Measurements from ENCODE around the gene NRXN2.

NRXN2 gene

GRCh38 chr11:64620381-64620971, 102.5 kb downstream of the NRXN2 start:
- no peak for DNase-seq

GRCh38 chr11:64619811-64620380, 103.1 kb downstream of the NRXN2 start:
- no peak for DNase-seq

DNA sequence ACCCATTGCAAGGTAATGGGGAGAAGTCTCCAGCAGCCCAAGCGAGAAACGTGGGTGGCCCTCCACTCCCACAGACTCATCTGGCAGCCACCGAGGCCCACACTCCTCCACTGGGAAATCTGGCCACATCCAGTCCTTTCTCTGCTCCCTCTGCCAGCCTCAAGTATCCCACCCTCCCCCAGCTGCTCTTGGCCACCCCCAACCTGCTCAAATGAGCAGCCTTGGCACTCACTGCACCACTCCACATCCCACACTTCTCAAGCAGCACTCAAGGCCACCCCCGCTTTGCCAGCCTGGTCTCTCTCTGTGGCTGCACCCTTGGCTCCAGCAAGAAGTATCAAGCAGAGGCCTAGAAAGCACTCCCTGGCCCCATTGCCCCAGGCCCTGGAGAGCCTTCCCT, 103.8 kb downstream of the NRXN2 start:
- DNase-seq, result no peak

GRCh38 chr11:64616817-64617216, 106.2 kb downstream of the NRXN2 start:
- DNase-seq, result no peak

DNA sequence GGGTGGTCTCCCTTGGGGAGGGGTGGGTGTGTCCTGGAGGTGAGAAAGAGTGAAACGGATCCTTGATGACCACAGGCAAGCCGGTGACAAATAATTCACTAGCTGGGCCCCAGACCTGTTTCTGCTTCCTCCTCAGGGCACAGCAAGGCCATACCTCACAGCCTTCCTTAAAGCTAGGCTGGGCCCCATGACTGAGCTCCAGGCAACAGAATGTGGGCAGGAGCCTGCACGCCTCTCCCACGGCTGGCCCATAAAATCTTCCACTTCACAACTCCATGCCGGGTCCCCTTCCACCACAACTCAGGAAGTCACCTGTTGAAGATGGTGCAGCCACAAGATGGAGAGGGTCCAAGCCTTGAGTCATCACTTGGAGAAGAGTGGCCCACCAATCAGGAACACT, 108.1 kb downstream of the NRXN2 start:
- no peak for DNase-seq

DNA sequence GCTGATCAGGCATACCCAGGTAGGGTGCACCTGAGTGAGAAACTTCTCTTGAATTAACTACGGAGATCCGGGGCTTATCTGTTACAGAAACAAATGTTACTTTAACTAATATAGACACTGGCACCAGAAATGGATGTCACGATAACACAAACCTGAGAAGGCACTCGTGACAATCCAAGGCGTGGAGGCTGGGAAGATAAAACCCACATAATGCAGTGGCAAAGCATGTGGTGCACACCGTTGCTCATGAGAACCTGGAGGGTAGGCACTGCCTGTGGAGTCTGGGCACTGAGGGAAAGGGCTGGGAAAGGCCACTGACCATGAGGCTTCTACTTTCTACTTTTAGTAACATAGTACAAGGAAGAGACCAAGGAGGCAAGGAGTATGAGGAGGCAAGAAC, 109.3 kb downstream of the NRXN2 start:
- no peak for DNase-seq

- DNase-seq, result no peak
Measured at GRCh38 chr11:64611869-64612646, 110.9 kb downstream of the NRXN2 start.

GRCh38 chr11:64611176-64611575, 111.8 kb downstream of the NRXN2 start:
- DNase-seq, result no peak

GRCh38 chr11:64610596-64610995, 112.4 kb downstream of the NRXN2 start:
- DNase-seq, result no peak

GRCh38 chr11:64609436-64610047, 113.5 kb downstream of the NRXN2 start:
- DNase-seq, result no peak

DNA sequence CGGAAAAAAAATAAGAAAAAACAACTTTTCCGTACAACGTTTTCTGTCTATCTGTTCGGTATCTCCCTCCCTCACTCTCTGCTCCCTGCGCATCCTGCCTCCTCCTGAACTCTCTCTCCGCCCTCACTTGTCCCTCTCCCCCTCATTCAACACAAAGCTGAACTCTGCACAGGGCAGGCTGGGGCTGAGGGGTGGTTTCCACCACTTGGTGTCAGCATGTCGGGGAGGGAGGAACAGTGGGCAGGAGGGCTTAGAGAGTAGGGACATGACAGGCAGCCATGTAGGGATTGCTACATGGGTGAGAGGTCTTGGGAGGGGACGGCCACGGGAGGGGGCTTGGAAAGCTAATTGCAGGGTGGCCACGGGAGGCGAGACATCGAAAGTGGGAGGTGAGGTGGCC, 114.4 kb downstream of the NRXN2 start:
- no peak for DNase-seq

GRCh38 chr11:64608046-64608445, 115.0 kb downstream of the NRXN2 start:
- DNase-seq, result no peak

DNA sequence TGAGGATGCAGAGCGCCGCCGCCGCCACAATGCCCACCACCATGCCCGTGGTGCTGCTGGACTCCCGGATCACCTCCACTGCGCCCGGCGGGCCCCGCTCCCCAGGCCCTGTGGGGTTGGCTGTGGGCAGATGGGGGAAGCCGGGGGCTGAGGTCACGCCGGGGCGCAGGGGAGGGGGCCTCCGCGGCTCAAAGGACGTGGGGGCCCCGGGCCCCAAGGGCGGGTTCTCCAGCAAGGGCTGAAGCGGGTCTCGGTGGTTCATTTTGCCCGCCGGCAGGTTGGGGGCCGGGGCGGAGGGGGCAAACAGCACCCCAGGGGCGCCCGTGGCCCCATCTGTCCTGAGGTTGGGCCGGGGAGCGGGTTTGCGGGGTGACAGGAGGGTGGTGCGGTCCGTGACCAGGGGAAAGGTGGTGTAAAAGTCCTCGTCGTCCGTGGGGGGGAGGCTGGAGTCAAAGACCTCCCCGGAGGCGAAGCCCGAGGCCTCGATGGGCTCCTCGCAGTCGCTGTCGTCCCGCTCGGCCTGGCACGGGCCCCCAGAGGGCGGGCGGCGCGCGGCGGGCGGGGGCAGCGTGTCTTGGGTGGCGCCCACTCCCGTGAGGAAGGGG, 115.5 kb downstream of the NRXN2 start:
- DNase-seq, result no peak

GRCh38 chr11:64606796-64607380, 116.1 kb downstream of the NRXN2 start:
- DNase-seq, result no peak

GRCh38 chr11:64605656-64606585, 117.1 kb downstream of the NRXN2 start:
- DNase-seq, result no peak

DNA sequence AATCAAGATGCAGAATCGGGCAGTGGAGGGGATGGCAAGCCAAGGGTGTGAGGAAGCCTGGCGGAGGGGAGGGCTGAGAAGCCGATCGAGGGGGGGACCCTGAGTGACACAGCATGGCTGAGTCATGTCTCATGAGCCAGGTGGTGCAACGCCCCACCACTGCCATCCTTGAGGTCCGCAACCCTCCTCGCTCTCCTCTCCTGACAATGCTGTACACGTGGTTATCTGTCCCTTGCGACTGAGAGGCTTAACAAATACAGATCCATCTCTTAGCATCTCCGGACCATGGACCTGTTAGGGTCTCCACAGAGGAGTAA, 117.8 kb downstream of the NRXN2 start:
- no peak for DNase-seq

DNA sequence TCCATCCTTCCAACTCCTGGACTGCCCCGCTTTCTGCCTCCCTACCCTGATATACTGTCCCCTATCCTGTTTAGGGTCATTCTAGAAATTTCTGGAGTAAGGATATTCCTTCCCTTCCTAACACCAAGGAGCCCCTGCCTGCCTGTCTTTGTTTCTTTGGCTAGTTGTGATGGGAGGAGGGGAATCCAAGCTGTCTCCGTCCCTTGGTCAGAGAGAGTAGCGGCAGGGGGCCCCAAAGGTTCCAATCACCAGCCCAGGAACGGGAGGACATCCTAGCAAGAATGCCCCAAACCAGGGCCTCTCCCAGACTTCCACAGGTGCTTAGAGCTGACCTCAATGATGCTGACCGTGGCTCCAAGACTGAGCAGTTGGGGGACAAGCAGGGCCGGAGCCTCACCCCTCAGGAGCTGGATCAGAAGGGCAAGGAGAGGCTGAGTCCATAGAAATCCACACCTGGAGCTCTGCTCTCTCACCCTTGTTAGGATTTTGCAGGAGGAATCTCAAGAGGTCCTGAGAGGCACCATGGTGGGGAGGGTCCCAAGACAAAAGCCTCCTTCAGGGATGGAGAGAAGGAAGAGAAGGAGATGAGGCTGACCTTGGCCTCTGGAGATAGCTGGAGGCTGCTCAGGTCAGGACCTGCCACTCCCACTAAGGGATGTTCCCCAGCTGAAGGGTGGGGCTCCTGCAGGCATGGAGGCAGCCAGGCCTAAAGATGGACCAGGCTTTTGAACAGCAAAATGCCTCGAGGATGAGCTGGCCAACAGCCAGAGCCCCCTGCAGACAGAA, 118.3 kb downstream of the NRXN2 start:
- no peak for DNase-seq

DNA sequence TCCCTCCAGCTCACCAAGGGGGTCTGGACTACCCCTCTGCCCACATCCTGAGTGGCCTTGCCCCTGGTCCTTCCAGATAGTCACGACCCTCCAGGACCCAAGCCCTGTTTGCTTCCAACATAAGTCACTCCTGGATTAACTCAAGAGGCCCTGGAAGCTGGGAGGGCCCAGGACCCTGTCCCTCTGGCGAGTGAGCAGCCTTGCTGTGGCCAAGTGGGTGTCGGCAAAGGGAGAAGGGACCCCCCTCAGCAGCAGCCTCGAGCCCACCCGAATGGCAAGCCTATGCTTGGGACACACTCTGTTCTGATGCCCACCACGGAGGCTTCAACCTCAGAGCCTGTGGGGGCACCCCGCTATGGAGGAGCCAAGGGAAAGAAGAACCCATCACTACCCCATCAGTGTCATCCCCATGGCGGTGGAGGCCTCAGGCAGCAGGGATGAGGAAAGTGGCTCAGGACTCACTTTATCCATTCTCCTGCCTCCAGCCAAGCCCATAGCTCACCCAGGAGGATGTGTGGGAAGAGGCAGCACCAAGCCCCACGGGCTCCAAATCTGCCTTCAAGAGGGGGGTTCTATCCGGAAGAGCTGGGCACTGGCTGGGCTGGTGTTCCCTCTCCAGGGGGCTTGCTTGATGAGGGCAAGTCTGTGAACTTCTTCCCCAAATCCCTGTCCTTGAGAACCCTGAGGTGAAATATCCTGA, 119.4 kb downstream of the NRXN2 start:
- DNase-seq, result no peak

DNA sequence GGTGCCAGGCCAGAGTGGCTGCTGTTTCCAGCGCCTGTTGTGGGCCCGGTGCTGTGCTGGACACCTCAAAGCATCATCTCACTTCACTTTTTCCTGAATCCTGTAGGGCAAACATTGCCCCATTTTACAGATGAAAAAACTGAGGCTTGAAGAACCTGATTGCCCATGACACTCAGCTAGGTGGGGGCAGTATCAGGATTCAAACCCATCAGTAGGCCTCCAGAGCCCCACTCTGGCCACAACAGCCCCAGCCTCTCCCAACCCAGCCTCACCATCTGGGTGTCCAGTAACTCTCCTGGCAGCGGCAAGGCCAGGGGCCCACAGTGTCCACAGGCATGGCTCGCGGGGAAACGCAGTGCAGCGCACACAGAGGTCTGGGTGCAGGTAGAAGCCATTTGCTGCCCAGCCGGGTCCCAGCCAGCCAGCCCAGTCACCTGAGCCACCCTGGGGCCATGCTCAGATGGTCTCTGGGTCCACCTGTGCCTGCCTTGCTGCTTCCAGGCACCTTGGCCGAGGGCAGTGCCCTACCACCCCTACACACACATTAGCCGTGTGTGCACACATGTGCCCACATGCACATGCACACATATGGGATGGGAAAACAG, 120.4 kb downstream of the NRXN2 start:
- no peak for DNase-seq

All from activated gamma-delta T cell (primary cell).